GM12878 (cell line): ENCODE results near the gene CHST15. TPM values are rescaled to one million over a fixed set of nuclear protein-coding genes. Genes with fewer than 3 reads are reported as not detected.

Experiments
- ATAC-seq: fragments of 200-7000 bp; cut with Tn5 transposase; 3 replicates; pipeline ENCODE4 v1.9.1; 2020; ENCODE audit warnings: mild to moderate bottlenecking, moderate library complexity
- BruUV-seq: library from RNA; stranded (reverse); fragments of 400-500 nt; replicated peaks from 2 replicates; lab custom pipeline; 2021; lab: Mats Ljungman, UMichigan
- CTCF ChIA-PET: fragments of 300-600 bp; sonication (Branson Sonifier 250); formaldehyde crosslinking; extraction: SDS; loops from one replicate; lab custom pipeline; 2021; ENCODE audit warnings: inconsistent platforms; lab: Yijun Ruan, JAX
- POLR2A ChIA-PET: fragments of 350-600 bp; formaldehyde crosslinking; extraction: SDS; loops from one replicate; lab custom pipeline; 2021; ENCODE audit warnings: inconsistent platforms; lab: Charles Lee
- RAD21 ChIA-PET: fragments of 300-600 bp; sonication (Branson Sonifier 250); formaldehyde crosslinking; loops from one replicate; lab custom pipeline; 2023; ENCODE audit warnings: antibody characterized with exemption; ENCODE audit not compliant: unreplicated experiment; lab: Charles Lee
- SMC1A ChIA-PET: fragments of 300-600 bp; sonication (Branson Sonifier 250); formaldehyde crosslinking; loops from one replicate; lab custom pipeline; 2023; ENCODE audit not compliant: unreplicated experiment, uncharacterized antibody; lab: Charles Lee
- DNase-seq: peaks from one replicate; pipeline ENCODE4 v3.0.0-alpha.2; 2011; ENCODE audit warnings: low read depth, low spot score
- FAIRE-seq: peaks from 3 replicates; lab custom pipeline; 2011; peaks lifted over from hg19 to GRCh38; lab: Jason Lieb, UNC
- H2AFZ ChIP-seq: 2 replicates; pipeline ENCODE4 v1.6.0; 2011; ENCODE audit warnings: low read depth, low read length, control low read depth; ENCODE audit not compliant: control insufficient read depth
- H3K27ac ChIP-seq: 2 replicates; pipeline ENCODE4 v1.5.1; 2011; ENCODE audit warnings: control low read depth; ENCODE audit not compliant: control insufficient read depth, insufficient read depth
- H3K27me3 ChIP-seq, 2 experiments: replicated peaks in 1 of 2; 2 replicates each; pipeline versions ENCODE4 v1.6.0 to v1.6.1; 2011; ENCODE audit warnings: low read length in 1 of 2; ENCODE audit not compliant: control insufficient read depth in 2 of 2, insufficient read depth in 2 of 2
- H3K36me3 ChIP-seq, 2 experiments: 2 replicates each; pipeline ENCODE4 v1.5.1; 2011; ENCODE audit warnings: low read length in 1 of 2; ENCODE audit not compliant: control insufficient read depth in 2 of 2, insufficient read depth in 2 of 2
- H3K4me1 ChIP-seq: 2 replicates; pipeline ENCODE4 v1.6.1; 2011; ENCODE audit warnings: mild to moderate bottlenecking, low read length, moderate library complexity, mixed read lengths; ENCODE audit not compliant: control insufficient read depth, insufficient read depth
- H3K4me2 ChIP-seq: 2 replicates; pipeline ENCODE4 v1.6.0; 2011; ENCODE audit warnings: control low read depth; ENCODE audit not compliant: control insufficient read depth, insufficient read depth
- H3K4me3 ChIP-seq: fragments of 200-600 bp; sonication (generic); 2 replicates; pipeline ENCODE4 v1.5.1; 2016
- H3K79me2 ChIP-seq: 2 replicates; pipeline ENCODE4 v1.6.0; 2011; ENCODE audit warnings: low read length; ENCODE audit not compliant: control insufficient read depth, insufficient read depth
- H3K9ac ChIP-seq: 2 replicates; pipeline ENCODE4 v1.8.0; 2011; ENCODE audit warnings: low read length, control low read depth, mixed read lengths; ENCODE audit not compliant: control insufficient read depth, insufficient read depth
- H3K9me3 ChIP-seq: replicated peaks from 3 replicates; pipeline ENCODE4 v1.5.1; 2011; ENCODE audit warnings: mild to moderate bottlenecking, low read length; ENCODE audit not compliant: control insufficient read depth, insufficient read depth
- H4K20me1 ChIP-seq: 2 replicates; pipeline ENCODE4 v1.6.0; 2011; ENCODE audit not compliant: control insufficient read depth, insufficient read depth
- GATAD2B ChIP-seq: fragments of 450-650 bp; conservative IDR thresholded peaks from 2 replicates; pipeline ENCODE4 v1.6.1; 2017; ENCODE audit warnings: low read depth, mild to moderate bottlenecking, moderate library complexity
- HSF1 ChIP-seq: fragments of 150-350 bp; IDR thresholded peaks from 2 replicates; pipeline ENCODE4 v1.6.1; 2014; ENCODE audit warnings: mild to moderate bottlenecking, low read depth, low read length
- REST ChIP-seq: IDR thresholded peaks from 2 replicates; pipeline ENCODE4 v1.6.1; 2012; ENCODE audit warnings: mild to moderate bottlenecking, low read depth, low read length
- ZBED1 ChIP-seq: IDR thresholded peaks from 2 replicates; pipeline ENCODE4 v1.6.1; 2016; ENCODE audit warnings: borderline replicate concordance
- WGBS: methylation state at CpG from one replicate; pipeline ENCODE4 v1.1.6; 2016; ENCODE audit warnings: low lambda C conversion rate; ENCODE audit not compliant: insufficient replicate concordance, insufficient coverage; ENCODE audit errors: missing lambda C conversion rate; 5-methylcytosine and 5-hydroxymethylcytosine counted together
- in situ Hi-C: fragments of 300-500 bp; cut with MboI; formaldehyde crosslinking; loops from 9 replicates; pipeline ENCODE4 v1.14.3; 2018; ENCODE audit warnings: mixed read lengths
- intact Hi-C: fragments of 100-400 bp; cut with micrococcal nuclease; formaldehyde crosslinking; loops from one replicate; pipeline ENCODE4 v1.14.2; 2022; ENCODE audit not compliant: unreplicated experiment
- polyA plus RNA-seq, 11 experiments: library from polyadenylated mRNA; depleted of rRNA in 4 of 11; unstranded in 6 of 11; stranded (reverse) in 5 of 11; fragments of >200 nt; fragmentation: Nextera tagmentation in 4 of 11; fragmentation: Illumina TruSeq in 1 of 11; extraction: Ambion mirVana in 4 of 11; extraction: Trizol in 1 of 11; gene quantifications; 1 replicate in 1 of 11; 2 replicates in 10 of 11; pipeline versions ENCODE4 v1.2.1 to v1.2.3, GENCODE V29; 2011 to 2016; ENCODE audit warnings: inconsistent platforms in 2 of 11, missing spikeins in 2 of 11, low read depth in 1 of 11
- total RNA-seq, 4 experiments: library from RNA; depleted of rRNA in 3 of 4; stranded (reverse); fragments of >200 nt in 3 of 4; fragmentation: Illumina TruSeq in 1 of 4; extraction: Trizol in 1 of 4; gene quantifications; 2 replicates each; pipeline versions ENCODE4 v1.2.1 to v1.2.3, GENCODE V29; 2013 to 2021

The CHST15 gene
- total and polyA plus RNA-seq, 10 of the 15 experiments (the other 5 are each of a cell fraction or from before 2014, with no cell fraction given) = 0.02 to 0.53 (median 0.05) TPM; not detected in 1

GRCh38 chr10:124092250-124092859, 1.0 kb downstream of the CHST15 start (continued):
- no peak for TF ChIP-seq REST
- TF ChIP-seq ZBED1 = no peak

- SMC1A ChIA-PET = no interaction called here
- ATAC-seq (peak; percentile 11; the same call in 1 of the 3 replicates), FAIRE-seq (no peak), DNase-seq (no peak)
- POLR2A ChIA-PET = interaction anchor here (0.8 kb wide), 1 partner anchor 37 kb away, joined by 3 read pairs; no protein-coding TSS in a partner anchor
- Histone ChIP-seq H3K79me2 (no peaks in the 10 kb centered on the region), H3K9me3 (peaks cover 3% of the 10 kb centered on the region; the same call in 2 of the 3 replicates), H3K27ac (no peak overlapping the region), H4K20me1 (no peaks in the 10 kb centered on the region; the same call in 1 of the 2 replicates), H3K4me1 (no peaks in the 10 kb centered on the region; the same call in 1 of the 2 replicates), H3K27me3 (peaks cover 19 to 31% of the 10 kb centered on the region in 2 experiments), H3K36me3 (no peaks in the 10 kb centered on the region), H3K4me2 (no peak overlapping the region), H3K9ac (no peak overlapping the region), H3K4me3 (no peak overlapping the region; the same call in 1 of the 2 replicates), H2AFZ (no peak overlapping the region)
- no TSS peak for BruUV-seq
- RAD21 ChIA-PET = no interaction called here
- intact Hi-C loops (no loop called here), in situ Hi-C loops (no loop called here)
- TF ChIP-seq HSF1 (no peak), GATAD2B (peak; percentile 45; the same call in 1 of the 2 replicates)
- 11% methylated on average over 46 of the region's 55 CpGs for WGBS
- CTCF ChIA-PET = no interaction called here
These were observed 1.6 kb downstream of the CHST15 start for GRCh38 chr10:124091646-124092249.
